ENCODE results near the gene RNF26. TPM values are rescaled to one million over a fixed set of nuclear protein-coding genes. Genes with fewer than 3 reads are reported as not detected.

Gene RNF26
- total RNA-seq, 4 donors from 2014 or later: 10.2 to 15.1 (median 11.7) TPM

DNA sequence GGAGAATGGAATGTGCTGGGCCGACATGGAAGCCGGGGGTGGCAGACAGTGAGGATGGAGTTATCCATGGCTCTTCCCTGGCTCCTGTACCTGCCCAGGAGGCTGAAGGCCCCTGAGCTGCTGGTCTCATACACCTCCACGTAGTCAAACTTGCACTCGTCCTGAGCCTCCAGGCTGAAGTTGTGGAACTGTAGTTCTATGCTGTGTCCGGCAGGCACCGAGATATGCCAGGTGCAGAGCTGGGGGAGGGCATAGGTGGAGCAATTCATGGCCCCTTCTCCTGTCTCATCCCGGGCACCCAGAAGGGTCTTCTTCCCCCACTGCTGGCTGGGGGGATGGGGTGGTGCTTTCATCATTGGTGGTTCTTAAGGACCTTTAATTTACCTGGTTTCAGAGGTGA, 9.4 kb downstream of the RNF26 start:
- TF ChIP-seq CTCF (IDR thresholded peaks at IDR 0.05; ENCODE audit: low read depth): no peak

- no peak for TF ChIP-seq CTCF (IDR thresholded peaks at IDR 0.05; ENCODE audit: low read depth)
Measured at GRCh38 chr11:119344291-119345010, 10.1 kb downstream of the RNF26 start.

DNA sequence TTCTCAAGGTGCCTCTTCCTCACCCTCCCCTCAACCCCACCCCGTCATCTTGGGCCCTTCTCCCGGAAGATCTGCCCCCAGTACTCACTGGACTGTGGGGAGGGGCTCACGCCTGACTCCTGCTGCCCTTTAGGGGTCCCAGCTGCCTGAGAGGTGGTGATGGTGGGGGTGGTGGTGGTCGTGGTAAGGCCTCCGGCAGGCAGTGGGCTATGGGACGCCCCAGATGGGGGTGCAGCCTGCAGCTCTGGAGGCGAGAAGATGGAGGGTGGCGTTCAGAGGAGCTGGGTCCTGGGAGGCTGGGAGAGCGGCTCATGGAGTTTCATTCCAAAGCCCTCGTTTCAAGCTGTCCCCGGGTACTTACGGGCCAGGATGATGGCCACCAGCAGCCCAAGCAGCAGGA, 11.4 kb downstream of the RNF26 start:
- no peak for TF ChIP-seq CTCF (IDR thresholded peaks at IDR 0.05; ENCODE audit: low read depth)

GRCh38 chr11:119346605-119347004, 12.3 kb downstream of the RNF26 start, which contains the start of gene MFRP:
Gene MFRP, minus strand, starts transcription at chr11:119346705. Its CDS starts 192 bp downstream, at chr11:119346513.
- TF ChIP-seq CTCF (IDR thresholded peaks at IDR 0.05; ENCODE audit: low read depth): no peak

DNA sequence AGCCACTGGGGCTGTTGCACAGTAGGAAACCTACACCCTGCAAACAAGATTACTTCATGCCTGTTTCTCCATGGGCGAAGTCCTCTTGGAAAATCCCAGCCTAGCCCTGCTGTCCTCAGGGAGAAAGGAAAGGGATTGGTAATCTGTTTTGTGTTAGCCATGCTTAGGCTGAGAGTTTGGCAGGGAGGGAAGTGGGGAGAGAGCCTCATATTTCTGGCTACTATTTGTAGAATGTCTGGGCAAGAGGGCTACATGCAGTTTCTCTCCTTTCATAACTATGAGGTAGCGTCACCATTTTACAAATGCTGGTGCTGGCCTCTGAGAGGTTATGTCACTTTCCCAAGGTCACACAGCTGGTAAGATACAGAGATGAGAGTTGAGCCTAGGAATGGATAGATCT, 12.9 kb downstream of the RNF26 start:
- TF ChIP-seq CTCF (IDR thresholded peaks at IDR 0.05; ENCODE audit: low read depth): no peak

GRCh38 chr11:119347940-119348605, 13.7 kb downstream of the RNF26 start:
- no peak for TF ChIP-seq CTCF (IDR thresholded peaks at IDR 0.05; ENCODE audit: low read depth)

DNA sequence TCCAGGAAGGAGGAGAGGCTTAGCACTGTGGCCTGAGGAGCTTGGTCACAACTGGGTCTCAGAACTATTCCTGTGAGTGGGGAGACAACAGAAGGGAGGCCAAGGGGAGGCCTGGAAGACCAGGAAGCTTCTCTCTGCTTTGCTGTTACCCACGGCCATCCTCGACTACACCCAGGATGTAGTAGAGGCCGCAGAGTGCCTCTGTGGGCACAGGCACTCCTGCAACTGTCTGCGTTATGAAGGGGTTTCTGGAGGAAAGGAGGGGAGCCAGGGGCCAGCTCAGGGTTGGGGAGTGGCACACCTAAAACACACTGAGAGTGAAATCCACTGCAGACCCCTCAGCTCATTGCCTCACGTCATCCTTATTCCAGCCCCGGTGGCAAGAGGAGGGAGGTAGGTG, 16.0 kb downstream of the RNF26 start:
- no peak for TF ChIP-seq CTCF (IDR thresholded peaks at IDR 0.05; ENCODE audit: low read depth)
